ENCODE data around the gene GRM7. TPM values are rescaled to one million over a fixed set of nuclear protein-coding genes. Genes with fewer than 3 reads are reported as not detected.

The GRM7 gene
- total RNA-seq, 1 experiment from 2014 or later = not detected

DNA sequence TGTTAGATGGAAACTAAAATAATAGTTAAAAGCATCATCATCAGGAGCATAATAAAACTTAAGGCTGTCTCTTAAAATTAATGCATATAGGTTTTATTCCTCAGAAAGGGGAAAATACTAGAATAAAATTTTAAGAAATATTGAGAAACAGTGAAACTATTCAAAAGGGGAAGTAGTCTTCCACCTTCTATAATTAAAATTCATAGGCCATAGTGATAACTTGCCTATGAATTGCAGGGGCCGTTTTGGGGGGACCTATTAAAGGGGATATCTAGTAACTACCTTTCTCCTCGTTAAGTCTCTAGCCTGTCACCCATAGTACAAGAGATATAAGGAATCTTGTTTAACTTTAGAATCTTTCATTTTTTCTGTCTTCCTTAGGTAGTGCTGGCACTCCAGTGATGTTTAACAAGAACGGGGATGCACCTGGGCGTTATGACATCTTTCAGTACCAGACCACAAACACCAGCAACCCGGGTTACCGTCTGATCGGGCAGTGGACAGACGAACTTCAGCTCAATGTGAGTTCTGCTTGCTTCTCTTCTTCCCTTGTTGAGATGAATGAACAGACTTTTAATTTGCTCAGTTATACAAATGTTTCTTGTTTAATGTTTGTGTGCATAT lies 600.4 kb downstream of the GRM7 start:
- Histone ChIP-seq H3K79me2 (ENCODE audit: insufficient read depth, low read length) (no peaks in the 10 kb centered on the region), H3K9me3 (ENCODE audit: control insufficient read depth in 1 of 2, insufficient read depth in 1 of 2, low read depth in 1 of 2, low read length in 2 of 2) (no peaks in the 10 kb centered on the region), H2AFZ (ENCODE audit: low read depth, low read length, poor library complexity, severe bottlenecking) (no peak overlapping the region), H3K36me3 (ENCODE audit: control insufficient read depth in 1 of 2, insufficient read depth in 2 of 2, low read length in 2 of 2) (no peaks in the 10 kb centered on the region), H3K9me2 (ENCODE audit: insufficient read depth) (no peaks in the 10 kb centered on the region), H3K9ac (ENCODE audit: low read length) (no peak overlapping the region), H3K27ac (ENCODE audit: low read depth, low read length) (no peak overlapping the region), H3K4me3 (replicated peaks in 1 of 2; ENCODE audit: low read depth in 1 of 2, low read length in 2 of 2) (no peak overlapping the region), H4K20me1 (ENCODE audit: insufficient read depth) (no peaks in the 10 kb centered on the region), H3K4me2 (ENCODE audit: low read length) (no peak overlapping the region), H3K4me1 (ENCODE audit: control insufficient read depth in 1 of 2, insufficient read depth in 2 of 2, low read length in 2 of 2) (no peaks in the 10 kb centered on the region), H3K27me3 (ENCODE audit: insufficient read depth, low read length) (no peaks in the 10 kb centered on the region)
- RAD21 ChIA-PET (ENCODE audit: low non-redundant PET in 1 of 2, low total read pairs in 2 of 2, uncharacterized antibody in 2 of 2, unreplicated experiment in 2 of 2) = no interaction called here
- intact Hi-C loops (cut with micrococcal nuclease) = no loop called here
- POLR2A ChIA-PET = no interaction called here
- TF ChIP-seq EZH2phosphoT487 (IDR thresholded peaks at IDR 0.05; ENCODE audit: borderline replicate concordance) (no peak), FOSL1 (IDR thresholded peaks at IDR 0.05; ENCODE audit: low read depth) (no peak), POLR2AphosphoS5 (IDR thresholded peaks at IDR 0.05; ENCODE audit: low read depth, low read length) (no peak), YY1 (IDR thresholded peaks at IDR 0.05; ENCODE audit: extremely low read depth, insufficient replicate concordance, low read depth, low read length) (no peak), CBX3 (IDR thresholded peaks at IDR 0.05; ENCODE audit: low read depth) (no peak), POLR2A (IDR thresholded peaks at IDR 0.05; ENCODE audit: borderline replicate concordance, extremely low read depth, insufficient read depth, insufficient read length) (no peak), ELF1 (IDR thresholded peaks at IDR 0.05; ENCODE audit: borderline replicate concordance, low read depth) (no peak), RAD21 (IDR thresholded peaks at IDR 0.05; ENCODE audit: low read depth) (no peak), TCF7L2 (IDR thresholded peaks at IDR 0.05; ENCODE audit: borderline replicate concordance, extremely low read depth, insufficient read depth, insufficient read length) (no peak)
- TF ChIP-seq, protein P1, sequence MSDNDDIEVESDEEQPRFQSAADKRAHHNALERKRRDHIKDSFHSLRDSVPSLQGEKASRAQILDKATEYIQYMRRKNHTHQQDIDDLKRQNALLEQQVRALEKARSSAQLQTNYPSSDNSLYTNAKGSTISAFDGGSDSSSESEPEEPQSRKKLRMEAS (IDR thresholded peaks at IDR 0.05) = no peak
- TF ChIP-seq, protein P2, sequence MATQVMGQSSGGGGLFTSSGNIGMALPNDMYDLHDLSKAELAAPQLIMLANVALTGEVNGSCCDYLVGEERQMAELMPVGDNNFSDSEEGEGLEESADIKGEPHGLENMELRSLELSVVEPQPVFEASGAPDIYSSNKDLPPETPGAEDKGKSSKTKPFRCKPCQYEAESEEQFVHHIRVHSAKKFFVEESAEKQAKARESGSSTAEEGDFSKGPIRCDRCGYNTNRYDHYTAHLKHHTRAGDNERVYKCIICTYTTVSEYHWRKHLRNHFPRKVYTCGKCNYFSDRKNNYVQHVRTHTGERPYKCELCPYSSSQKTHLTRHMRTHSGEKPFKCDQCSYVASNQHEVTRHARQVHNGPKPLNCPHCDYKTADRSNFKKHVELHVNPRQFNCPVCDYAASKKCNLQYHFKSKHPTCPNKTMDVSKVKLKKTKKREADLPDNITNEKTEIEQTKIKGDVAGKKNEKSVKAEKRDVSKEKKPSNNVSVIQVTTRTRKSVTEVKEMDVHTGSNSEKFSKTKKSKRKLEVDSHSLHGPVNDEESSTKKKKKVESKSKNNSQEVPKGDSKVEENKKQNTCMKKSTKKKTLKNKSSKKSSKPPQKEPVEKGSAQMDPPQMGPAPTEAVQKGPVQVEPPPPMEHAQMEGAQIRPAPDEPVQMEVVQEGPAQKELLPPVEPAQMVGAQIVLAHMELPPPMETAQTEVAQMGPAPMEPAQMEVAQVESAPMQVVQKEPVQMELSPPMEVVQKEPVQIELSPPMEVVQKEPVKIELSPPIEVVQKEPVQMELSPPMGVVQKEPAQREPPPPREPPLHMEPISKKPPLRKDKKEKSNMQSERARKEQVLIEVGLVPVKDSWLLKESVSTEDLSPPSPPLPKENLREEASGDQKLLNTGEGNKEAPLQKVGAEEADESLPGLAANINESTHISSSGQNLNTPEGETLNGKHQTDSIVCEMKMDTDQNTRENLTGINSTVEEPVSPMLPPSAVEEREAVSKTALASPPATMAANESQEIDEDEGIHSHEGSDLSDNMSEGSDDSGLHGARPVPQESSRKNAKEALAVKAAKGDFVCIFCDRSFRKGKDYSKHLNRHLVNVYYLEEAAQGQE (IDR thresholded peaks at IDR 0.05; ENCODE audit: low read depth) = no peak
- DNase-seq (ENCODE audit: low read depth, low spot score) (no peak), ATAC-seq (no peak)
- CTCF ChIA-PET = no interaction called here
- BruUV-seq (replicated peaks) = no TSS peak
